Stimulated activated CD4-positive, alpha-beta T cell treated with anti-CD3 and anti-CD28 coated beads, Interleukin-1b, Interleukin-23, amount 100 ng/mL, for 4 hours (primary cell): ENCODE results near the gene SCYGR6.

ENCODE experiments used
- DNase-seq, 2 donors: peaks; one replicate each; pipeline ENCODE4 v3.0.0-alpha.2; 2020; ENCODE audit warnings: low read depth in 2 of 2

Gene SCYGR6

DNA sequence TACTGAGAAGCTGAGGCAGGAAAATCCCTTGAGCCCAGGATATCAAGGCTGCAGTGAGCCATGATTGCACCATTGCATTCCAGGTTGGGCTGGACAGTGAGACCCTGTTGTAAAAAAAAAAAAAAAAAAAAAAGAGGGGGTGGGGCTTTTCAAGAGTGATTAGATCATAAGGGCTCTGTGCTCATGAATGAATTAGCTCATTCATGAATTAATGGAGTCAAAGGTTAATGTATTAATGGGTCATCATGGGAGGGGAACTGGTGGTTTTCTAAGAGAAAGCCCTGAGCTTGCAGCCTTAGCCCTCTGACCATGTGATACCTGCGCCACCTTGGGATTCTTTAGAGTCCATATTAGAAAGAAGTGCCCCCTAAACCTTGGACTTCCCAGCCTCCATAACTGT lies 11.3 kb downstream of the SCYGR6 start:
- DNase-seq: no peak

DNA sequence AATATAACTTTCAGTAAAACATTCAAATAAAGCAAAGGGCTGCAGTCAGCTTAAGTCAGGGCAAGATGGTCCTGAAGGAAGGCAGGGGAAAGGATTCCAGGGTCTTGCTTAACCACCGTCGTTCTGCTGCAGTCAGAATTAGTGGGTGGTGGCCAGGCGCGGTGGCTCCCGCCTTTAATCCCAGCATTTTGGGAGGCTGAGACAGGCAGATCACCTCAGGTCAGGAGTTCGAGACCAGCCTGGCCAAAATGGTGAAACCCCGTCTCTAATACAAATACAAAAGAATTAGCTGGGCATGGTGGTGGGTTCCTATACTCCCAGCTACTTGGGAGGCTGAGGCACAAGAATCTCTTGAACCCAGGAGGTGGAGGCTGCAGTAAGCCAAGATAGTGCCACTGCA lies 13.6 kb downstream of the SCYGR6 start:
- no peak for DNase-seq

DNA sequence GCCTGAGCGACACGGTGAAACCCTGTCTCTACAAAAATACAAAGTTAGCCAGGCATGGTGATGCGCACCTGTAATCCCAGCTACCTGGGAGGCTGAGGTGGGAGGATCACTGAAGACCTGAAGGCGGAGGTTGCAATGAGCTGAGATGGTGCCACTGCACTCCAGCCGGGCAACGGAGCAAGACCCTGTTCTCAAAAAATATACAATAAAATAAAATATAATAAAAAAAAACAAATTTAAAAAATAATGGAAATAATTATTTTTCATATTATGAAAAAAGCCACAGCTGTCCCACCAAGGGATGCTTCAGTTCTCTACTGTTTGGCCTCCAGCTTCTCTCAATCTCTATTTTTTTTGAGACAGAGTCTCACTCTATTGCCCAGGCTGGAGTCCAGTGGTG lies 17.2 kb downstream of the SCYGR6 start:
- no peak for DNase-seq

DNA sequence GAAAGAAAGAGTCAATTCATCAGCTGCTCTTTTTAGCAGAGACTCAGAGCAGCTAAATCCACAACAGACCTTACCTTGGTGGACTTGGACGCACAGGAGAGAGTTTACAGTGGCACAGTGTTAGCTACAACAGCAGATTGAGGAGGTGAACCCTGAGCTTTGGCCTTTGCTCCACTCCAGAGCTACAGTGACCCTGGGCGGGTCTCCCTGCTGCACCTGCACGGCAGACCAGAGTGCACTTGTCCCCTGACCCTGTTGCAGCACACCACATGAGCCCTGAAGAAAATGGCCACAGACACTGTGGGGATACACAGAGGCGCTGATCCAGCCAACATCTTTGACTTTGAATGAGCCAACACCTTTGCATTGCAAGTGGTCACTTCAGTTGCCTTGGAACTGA lies 17.7 kb downstream of the SCYGR6 start:
- no peak for DNase-seq

DNA sequence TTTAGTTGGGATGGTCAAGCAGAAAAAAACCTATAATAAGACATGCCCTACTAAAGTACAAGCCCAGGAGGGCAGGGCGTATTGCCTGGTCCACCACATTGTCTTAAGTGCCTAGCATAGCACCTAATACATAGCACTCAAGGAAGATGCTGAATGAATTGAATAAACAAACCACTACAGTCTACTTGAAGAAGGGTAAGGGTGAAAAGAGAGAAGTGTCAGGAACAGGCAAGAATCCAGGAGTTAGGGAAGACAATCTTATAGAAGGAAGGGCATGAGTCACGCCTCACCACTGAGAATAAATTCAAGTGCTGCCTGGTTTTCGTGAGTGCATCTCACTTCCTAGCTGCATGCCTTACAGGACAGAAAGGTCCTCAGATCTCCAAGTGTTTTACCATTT lies 20.6 kb downstream of the SCYGR6 start:
- no peak for DNase-seq

DNA sequence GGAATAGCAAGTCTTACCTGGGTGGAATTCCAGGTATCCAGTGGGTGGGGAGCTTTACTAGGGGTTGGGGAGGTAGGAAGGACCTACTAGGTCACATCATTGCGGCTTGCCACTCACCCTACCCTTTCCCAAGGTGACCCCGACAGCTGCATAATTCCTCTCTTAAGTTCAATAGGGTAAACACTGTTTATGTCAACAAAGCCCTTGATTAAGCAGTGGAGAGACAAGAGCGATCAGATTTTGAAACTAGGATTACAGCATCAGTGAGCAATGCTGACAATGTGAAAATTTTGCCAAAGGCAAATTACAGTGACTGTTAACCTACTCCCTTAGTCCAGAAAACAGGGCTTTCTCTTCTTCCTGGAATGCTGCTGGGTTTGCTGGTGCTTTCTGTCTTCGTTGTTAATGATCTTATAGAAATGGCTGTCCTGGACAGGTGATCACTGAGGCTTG lies 21.3 kb downstream of the SCYGR6 start:
- DNase-seq: no peak

DNA sequence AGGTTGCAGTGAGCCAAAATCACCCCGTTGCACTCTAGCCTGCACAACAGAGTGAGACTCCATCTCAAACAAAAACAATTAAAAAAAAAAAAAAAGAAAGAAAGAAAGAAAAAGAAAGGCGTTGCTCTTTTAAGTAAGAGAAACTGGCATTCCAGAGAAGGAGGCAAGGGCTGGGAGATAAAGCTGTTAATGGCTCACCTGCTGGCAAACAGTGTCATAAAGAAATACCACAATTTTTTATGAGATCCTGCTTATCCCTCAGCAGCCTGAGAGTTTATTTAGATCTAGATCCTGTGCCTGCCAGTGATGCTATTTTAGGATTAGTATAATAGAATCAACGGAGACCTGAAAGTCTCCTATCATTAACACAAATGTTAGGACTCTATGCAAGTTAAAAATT lies 23.0 kb downstream of the SCYGR6 start:
- no peak for DNase-seq

DNA sequence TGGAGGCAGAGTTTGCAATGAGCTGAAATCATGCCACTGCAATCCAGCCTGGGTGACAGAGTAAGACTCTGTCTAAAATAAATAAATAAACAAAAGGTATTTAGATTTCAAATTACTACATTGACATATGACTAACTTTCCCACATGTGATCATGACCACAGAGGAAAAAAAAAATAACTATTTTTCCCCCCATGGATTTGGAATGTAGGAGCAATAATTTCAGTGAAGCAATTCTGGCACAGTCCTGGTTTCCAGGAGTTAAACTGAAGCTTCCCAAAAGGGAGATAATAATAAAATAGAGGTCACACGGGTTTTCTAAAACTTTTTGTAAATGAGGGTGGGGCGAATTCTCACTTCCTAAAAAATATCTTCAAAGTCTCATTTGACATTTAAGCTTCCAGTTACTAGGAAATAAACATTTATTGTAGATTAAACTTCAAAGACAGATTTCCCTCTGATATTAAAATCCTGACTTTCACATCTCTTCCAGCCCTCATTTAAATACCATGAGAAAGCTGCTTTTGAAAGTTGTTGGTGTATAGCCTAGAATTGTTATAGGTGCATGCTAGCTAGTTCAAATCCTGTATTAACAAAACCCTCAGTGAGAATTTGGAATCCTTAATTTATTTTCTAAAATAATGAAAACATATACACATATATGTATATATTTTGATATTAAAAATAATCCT lies 27.4 kb downstream of the SCYGR6 start:
- no peak for DNase-seq

DNA sequence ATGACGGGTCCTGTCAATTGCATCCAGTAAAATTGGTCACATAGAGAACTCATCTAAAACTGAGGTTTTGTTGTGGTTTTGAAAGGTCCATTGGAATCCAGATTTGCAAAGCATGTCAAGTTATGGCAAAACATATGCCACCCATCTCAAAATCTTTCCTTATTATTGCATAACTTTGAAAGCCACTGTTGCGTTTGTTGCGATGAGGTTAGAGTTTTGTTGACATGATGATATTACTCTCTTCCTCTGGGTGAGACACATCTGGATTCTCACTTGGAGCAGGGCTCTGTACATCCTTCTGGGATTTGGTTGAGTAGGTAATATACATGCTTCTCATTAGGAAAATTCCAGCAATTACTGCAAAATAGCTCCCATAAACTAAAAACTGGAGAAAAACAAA lies 37.4 kb downstream of the SCYGR6 start:
- no peak for DNase-seq

DNA sequence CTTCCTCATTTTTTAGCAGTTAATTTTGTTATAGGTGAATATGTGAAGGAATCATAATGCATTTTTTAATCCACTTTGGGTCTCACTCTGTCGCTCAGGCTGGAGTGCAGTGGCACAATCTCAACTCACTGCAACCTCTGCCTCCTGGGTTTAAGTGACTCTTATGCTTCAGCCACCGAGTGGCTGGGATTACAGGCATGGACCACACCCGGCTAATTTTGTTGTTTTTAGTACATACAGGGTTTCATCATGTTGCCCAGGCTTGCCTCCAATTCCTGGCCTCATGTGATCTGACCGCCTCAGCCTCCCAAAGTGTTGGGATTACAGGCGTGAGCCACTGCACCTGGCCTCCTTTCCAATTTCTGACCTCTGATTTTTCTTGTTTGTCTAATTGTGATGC lies 40.3 kb downstream of the SCYGR6 start:
- DNase-seq: no peak

DNA sequence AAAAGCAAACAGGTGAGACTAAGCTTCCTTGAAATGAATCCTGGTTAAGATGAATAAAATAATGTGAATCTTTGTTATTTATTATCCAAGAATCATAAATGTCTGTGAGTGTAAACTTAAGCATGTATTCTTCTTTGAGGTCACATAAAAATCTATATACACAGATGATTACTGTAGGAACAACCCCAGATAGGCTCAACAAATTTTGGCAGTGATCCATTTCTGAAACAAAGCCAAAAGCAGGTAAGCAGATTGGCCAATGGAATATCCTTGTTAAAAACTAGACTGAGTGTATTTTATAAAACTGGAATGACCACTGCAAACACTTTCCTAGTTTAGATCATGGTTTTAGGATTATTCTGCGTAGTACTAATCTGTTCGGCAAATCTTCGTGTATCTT lies 46.6 kb downstream of the SCYGR6 start:
- no peak for DNase-seq

DNA sequence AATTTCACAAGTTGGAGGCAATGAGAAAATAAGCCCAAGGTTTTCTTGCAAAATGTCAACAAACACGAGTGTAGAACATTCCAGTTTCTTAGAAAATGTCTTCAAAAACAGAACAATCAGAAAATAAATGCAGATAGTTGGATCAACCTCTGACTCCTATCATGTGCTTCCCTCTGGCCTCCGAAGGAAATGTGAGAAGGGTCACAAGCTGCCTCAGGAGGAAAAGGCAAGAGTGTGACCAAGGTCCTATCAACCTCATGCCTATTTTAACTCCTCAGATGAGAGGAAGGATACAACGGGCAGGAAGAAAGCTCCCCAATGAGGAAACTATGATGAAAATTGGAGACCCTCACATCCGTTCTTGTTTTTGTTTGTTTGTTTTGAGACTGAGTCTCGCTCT lies 50.1 kb downstream of the SCYGR6 start:
- no peak for DNase-seq
